Neural progenitor cell (in vitro differentiated cells): Measurements from ENCODE around the gene ISM2.

ENCODE experiments used
- CTCF ChIP-seq: fragments of 200-600 bp; sonication (generic); IDR thresholded peaks from 2 replicates; pipeline ENCODE4 v1.5.1; 2017; ENCODE audit warnings: antibody characterized with exemption, mild to moderate bottlenecking
- EZH2 ChIP-seq: fragments of 200-600 bp; sonication (generic); IDR thresholded peaks from 2 replicates; pipeline ENCODE4 v1.6.1; 2017; ENCODE audit warnings: antibody characterized with exemption, mild to moderate bottlenecking, moderate library complexity
- EZH2phosphoT487 ChIP-seq: fragments of 200-600 bp; sonication (generic); IDR thresholded peaks from 2 replicates; pipeline ENCODE4 v1.6.1; 2017; ENCODE audit warnings: antibody characterized with exemption

GRCh38 chr14:77424862-77425261, 73.8 kb downstream of the ISM2 start:
- no peak for TF ChIP-seq CTCF
- no peak for TF ChIP-seq EZH2phosphoT487
- TF ChIP-seq EZH2, result no peak
